Keratinocyte (primary cell): ENCODE results near the gene CMYA5.
"Not testable (repeated sequence)": the region's sequence is repeated elsewhere in the genome, so short reads cannot be mapped to it uniquely, and the experiment has no call there.

ENCODE experiments used
- EZH2 ChIP-seq: IDR thresholded peaks from one replicate; pipeline ENCODE4 v1.6.1; 2012; ENCODE audit warnings: inconsistent platforms, mild to moderate bottlenecking, low read length, moderate library complexity
- TF ChIP-seq, protein P1 (sequence below), 3 experiments: IDR thresholded peaks in 1 of 3; conservative IDR thresholded peaks in 1 of 3; optimal IDR thresholded peaks in 1 of 3; 2 replicates in 2 of 3; 3 replicates in 1 of 3; pipeline versions ENCODE3 to v1.5.1; 2011; ENCODE audit warnings: low read length in 3 of 3, mild to moderate bottlenecking in 3 of 3, moderate library complexity in 2 of 3, control low read depth in 1 of 3, inconsistent platforms in 1 of 3; ENCODE audit not compliant: insufficient read depth in 2 of 3; ENCODE audit errors: extremely low read depth in 1 of 3

DNA sequence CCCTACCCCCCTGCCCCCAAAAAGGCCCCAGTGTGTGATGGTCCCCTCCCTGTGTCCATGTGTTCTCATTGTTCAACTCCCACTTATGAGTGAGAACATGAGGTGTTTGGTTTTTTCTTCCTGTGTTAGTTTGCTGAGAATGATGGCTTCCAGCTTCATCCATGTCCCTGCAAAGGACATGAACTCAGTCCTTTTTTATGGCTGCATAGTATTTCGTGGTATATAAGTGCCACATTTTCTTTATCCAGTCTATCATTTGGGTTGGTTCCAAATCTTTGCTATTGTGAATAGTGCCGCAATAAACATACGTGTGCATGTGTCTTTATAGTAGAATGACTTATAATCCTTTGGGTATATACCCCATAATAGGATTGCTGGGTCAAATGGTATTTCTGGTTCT, 74.5 kb downstream of the CMYA5 start:
- TF ChIP-seq, protein P1, sequence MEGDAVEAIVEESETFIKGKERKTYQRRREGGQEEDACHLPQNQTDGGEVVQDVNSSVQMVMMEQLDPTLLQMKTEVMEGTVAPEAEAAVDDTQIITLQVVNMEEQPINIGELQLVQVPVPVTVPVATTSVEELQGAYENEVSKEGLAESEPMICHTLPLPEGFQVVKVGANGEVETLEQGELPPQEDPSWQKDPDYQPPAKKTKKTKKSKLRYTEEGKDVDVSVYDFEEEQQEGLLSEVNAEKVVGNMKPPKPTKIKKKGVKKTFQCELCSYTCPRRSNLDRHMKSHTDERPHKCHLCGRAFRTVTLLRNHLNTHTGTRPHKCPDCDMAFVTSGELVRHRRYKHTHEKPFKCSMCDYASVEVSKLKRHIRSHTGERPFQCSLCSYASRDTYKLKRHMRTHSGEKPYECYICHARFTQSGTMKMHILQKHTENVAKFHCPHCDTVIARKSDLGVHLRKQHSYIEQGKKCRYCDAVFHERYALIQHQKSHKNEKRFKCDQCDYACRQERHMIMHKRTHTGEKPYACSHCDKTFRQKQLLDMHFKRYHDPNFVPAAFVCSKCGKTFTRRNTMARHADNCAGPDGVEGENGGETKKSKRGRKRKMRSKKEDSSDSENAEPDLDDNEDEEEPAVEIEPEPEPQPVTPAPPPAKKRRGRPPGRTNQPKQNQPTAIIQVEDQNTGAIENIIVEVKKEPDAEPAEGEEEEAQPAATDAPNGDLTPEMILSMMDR (optimal IDR thresholded peaks at IDR 0.05 in 1 of 3, IDR thresholded peaks at IDR 0.05 in 1 of 3, conservative IDR thresholded peaks at IDR 0.05 in 1 of 3; ENCODE audit: extremely low read depth in 1 of 3, insufficient read depth in 2 of 3, low read length in 3 of 3): not testable (repeated sequence)
- TF ChIP-seq EZH2: not testable (repeated sequence)
